GM12865 (cell line): ENCODE measurements around the gene ATM.

Source experiments
- DNase-seq: peaks from one replicate; pipeline ENCODE4 v3.0.0; 2010; ENCODE audit warnings: low read depth
- H3K4me3 ChIP-seq: 2 replicates; pipeline ENCODE4 v1.5.1; 2011; ENCODE audit warnings: mild to moderate bottlenecking, low read depth, low read length, control low read depth
- TF ChIP-seq, protein P1 (sequence below): IDR thresholded peaks from 2 replicates; pipeline ENCODE4 v1.5.1; 2011; ENCODE audit warnings: low read length, control low read depth, low read depth, inconsistent platforms; ENCODE audit not compliant: insufficient read depth; ENCODE audit errors: missing control alignments

ATM gene

DNA sequence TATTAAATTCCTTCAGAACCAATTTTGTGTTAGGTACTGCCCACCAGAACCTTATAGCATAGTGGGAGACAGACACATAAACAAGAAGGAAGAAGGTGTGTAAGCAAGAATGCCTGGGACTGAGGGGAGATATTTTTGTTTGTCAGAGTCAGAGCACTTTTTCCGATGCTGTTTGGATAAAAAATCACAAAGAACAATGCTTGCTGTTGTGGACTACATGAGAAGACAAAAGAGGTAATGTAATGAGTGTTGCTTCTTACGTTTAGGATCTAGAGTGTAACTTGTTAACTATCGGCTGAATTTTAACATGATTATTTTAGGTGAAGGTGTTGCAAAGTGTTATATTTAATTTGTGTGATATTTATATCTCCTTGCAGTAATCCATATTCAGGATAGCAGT, 84.9 kb downstream of the ATM start:
- H3K4me3 ChIP-seq = no peak overlapping the region
- no peak for DNase-seq
- TF ChIP-seq, protein P1, sequence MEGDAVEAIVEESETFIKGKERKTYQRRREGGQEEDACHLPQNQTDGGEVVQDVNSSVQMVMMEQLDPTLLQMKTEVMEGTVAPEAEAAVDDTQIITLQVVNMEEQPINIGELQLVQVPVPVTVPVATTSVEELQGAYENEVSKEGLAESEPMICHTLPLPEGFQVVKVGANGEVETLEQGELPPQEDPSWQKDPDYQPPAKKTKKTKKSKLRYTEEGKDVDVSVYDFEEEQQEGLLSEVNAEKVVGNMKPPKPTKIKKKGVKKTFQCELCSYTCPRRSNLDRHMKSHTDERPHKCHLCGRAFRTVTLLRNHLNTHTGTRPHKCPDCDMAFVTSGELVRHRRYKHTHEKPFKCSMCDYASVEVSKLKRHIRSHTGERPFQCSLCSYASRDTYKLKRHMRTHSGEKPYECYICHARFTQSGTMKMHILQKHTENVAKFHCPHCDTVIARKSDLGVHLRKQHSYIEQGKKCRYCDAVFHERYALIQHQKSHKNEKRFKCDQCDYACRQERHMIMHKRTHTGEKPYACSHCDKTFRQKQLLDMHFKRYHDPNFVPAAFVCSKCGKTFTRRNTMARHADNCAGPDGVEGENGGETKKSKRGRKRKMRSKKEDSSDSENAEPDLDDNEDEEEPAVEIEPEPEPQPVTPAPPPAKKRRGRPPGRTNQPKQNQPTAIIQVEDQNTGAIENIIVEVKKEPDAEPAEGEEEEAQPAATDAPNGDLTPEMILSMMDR = no peak

DNA sequence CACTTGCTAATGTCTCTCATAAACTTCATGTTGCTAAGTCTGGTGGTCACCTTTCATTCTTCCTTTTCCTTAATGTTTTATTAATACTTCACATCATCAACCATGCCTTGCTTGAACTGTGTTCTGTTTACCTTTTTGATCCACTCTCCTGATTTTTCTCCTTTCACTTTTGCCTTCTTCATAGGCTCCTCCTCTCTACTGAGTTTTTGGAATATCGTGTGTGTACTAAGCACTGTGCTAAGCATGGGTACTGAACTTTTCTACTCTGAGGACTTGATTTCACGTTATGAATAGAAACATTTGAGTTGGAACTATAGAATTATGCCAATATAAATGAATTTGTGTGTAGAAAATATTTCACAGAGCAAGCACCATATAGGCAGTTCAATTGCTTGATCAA, 90.6 kb downstream of the ATM start:
- no peak for DNase-seq
- no peak overlapping the region for H3K4me3 ChIP-seq

DNA sequence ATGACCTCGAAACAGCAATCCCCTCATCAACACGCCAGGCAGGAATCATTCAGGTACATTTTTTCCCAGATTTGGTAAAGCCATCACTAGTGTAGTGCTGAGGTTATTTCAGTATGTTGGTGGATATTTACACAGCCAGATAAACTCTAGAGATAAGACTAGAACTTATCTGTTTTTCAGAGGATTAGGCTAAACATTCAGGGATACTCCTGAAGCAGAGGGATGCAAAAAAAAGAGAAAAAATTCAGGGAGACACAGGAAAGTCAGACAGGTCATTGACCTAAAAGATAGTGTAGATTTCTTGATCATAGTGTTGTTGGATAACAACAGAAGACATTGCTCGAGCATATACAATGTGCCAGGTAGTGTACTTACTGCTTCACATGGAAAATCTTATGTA, 93.2 kb downstream of the ATM start:
- no peak for DNase-seq
- TF ChIP-seq, protein P1 = no peak

More for the DNA sequence above, 90.6 kb downstream of the ATM start:
- TF ChIP-seq, protein P1 = no peak

DNA sequence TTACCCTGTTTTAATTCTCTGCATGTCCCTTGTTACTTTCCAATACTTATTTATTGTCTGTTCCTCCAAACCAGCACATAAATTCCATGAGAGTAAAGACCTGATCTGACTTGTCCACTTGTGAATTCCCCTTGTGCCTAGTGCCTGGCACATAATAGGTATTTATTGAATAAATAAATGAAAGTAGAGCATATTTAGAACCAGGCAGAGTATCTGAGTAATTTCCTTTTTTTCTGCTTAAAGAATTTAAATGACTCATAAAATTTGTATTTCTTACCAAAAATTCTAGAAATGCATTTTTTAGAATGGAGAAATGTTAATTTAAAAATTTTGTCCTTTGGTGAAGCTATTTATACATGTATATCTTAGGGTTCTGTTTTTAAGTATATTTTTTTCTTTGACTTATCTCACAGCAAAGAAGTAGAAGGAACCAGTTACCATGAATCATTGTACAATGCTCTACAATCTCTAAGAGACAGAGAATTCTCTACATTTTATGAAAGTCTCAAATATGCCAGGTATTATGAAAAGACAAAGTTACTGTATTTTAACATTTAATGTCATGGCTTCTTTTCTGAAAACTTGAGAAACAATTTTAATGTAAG, 96.8 kb downstream of the ATM start:
- no peak overlapping the region for H3K4me3 ChIP-seq
- DNase-seq = no peak
- TF ChIP-seq, protein P1 = no peak

More for the DNA sequence above, 93.2 kb downstream of the ATM start:
- no peak overlapping the region for H3K4me3 ChIP-seq

DNA sequence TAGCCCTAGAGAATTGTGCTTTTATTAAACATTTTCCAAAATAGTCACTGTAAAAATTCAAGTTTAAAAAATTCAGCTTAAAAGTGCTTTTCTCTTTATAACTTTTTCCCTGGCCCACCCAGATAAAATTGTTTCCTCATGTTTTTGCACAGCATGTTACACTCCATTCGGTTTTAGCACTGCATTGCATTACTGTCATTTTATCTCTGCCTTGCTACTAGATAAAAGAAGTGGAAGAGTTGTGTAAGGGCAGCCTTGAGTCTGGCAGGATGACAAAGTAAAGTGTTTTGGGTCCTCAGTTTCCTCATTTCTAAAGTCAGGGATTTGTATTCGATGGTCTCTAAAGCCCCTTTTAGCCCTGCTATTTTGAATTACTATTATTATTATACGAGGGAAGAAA, 99.8 kb downstream of the ATM start:
- DNase-seq = no peak
- TF ChIP-seq, protein P1 = no peak
- no peak overlapping the region for H3K4me3 ChIP-seq

DNA sequence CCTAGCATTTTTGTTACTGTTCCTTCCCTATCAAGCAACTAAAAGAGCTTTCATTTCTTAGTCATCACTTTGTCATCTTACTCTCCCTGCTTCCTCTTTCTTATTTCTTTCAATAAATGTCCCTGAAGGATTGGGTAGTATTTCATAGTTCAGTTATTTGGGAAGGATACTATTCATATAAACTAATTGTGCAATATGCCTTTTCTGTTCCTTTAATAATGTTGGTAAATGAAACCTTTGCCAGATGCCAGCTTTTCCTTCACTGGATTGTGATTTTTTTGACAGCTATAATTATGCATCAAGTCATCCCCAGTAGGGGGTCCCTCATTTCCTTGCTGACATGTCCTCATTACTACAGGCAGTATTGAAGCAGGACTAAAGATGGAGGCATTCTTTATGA, 101.7 kb downstream of the ATM start:
- DNase-seq = no peak
- TF ChIP-seq, protein P1 = no peak
- no peak overlapping the region for H3K4me3 ChIP-seq

DNA sequence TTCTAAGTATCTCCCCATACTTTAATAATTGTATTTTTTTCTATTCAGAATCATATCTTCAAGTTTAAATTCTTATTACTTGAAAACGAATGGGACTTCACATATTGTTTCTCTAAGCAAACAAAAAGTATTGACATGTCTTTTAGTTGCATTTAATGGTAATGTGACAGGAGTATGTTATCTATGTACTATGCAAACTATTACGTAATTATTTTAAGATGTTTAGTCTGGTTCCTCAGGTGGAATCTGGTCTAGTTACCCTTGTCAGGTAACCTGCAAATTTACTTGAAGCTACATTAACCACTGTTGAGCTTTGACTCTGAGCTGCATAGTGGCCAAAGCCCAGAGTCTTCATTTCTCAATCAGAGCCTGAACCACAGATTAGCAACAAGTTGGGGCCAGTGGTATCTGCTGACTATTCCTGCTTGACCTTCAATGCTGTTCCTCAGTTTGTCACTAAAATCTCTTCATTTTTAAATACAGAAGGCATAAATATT, 110.6 kb downstream of the ATM start:
- DNase-seq = no peak
- H3K4me3 ChIP-seq = no peak overlapping the region
- TF ChIP-seq, protein P1 = no peak
